GM18867 (cell line): ENCODE data around the gene ERC1.
"Not testable (repeated sequence)": the region's sequence is repeated elsewhere in the genome, so short reads cannot be mapped to it uniquely, and the experiment has no call there.

Experiments used
- ATAC-seq: cut with Tn5 transposase; IDR thresholded peaks from one replicate; pipeline ENCODE4 v1.9.1; 2021; ENCODE audit warnings: mild to moderate bottlenecking, moderate library complexity; ENCODE audit not compliant: unreplicated experiment

ERC1 gene

GRCh38 chr12:1069846-1070245, 78.8 kb downstream of the ERC1 start:
- ATAC-seq, result no peak

- no peak for ATAC-seq
Measured at GRCh38 chr12:1071182-1071581, 80.2 kb downstream of the ERC1 start.

GRCh38 chr12:1073652-1074051, 82.6 kb downstream of the ERC1 start:
- ATAC-seq, result no peak

- ATAC-seq, result no peak
Measured at GRCh38 chr12:1077036-1077803, 86.2 kb downstream of the ERC1 start.

GRCh38 chr12:1078002-1078401, 87.0 kb downstream of the ERC1 start:
- no peak for ATAC-seq

GRCh38 chr12:1080520-1081223, 89.6 kb downstream of the ERC1 start:
- no peak for ATAC-seq

- no peak for ATAC-seq
Measured at GRCh38 chr12:1083151-1083888, 92.3 kb downstream of the ERC1 start.

GRCh38 chr12:1083889-1084262, 92.9 kb downstream of the ERC1 start:
- ATAC-seq, result no peak

GRCh38 chr12:1091350-1091749, 100.3 kb downstream of the ERC1 start:
- no peak for ATAC-seq

GRCh38 chr12:1093166-1093751, 102.2 kb downstream of the ERC1 start:
- ATAC-seq, result no peak

- ATAC-seq, result no peak
Measured at GRCh38 chr12:1094714-1095113, 103.7 kb downstream of the ERC1 start.

GRCh38 chr12:1099158-1099557, 108.1 kb downstream of the ERC1 start:
- no peak for ATAC-seq

- ATAC-seq, result not testable (repeated sequence)
Measured at GRCh38 chr12:1099618-1100017, 108.6 kb downstream of the ERC1 start.

- ATAC-seq, result no peak
Measured at GRCh38 chr12:1102115-1102514, 111.1 kb downstream of the ERC1 start.

- no peak for ATAC-seq
Measured at GRCh38 chr12:1102791-1103450, 111.9 kb downstream of the ERC1 start.

- no peak for ATAC-seq
Measured at GRCh38 chr12:1103632-1104031, 112.6 kb downstream of the ERC1 start.

GRCh38 chr12:1104088-1104800, 113.2 kb downstream of the ERC1 start:
- ATAC-seq, result no peak

GRCh38 chr12:1107669-1108068, 116.6 kb downstream of the ERC1 start:
- ATAC-seq, result no peak

GRCh38 chr12:1108276-1108675, 117.3 kb downstream of the ERC1 start:
- ATAC-seq, result peak; percentile 76
